Fibroblast of skin of left quadriceps (primary cell): ENCODE measurements around the gene NUDT7.

ENCODE experiments used
- DNase-seq, 2 experiments: peaks; one replicate each; pipeline ENCODE4 v3.0.0-alpha.2; 2013; ENCODE audit warnings: low read depth in 2 of 2

Gene NUDT7

GRCh38 chr16:77722309-77723107, at the start of gene NUDT7:
Gene NUDT7, plus strand, starts transcription at chr16:77722514. Its CDS starts 69 bp downstream, at chr16:77722583.
- DNase-seq, result peak; percentile 90 to 91

- no peak for DNase-seq
Measured at GRCh38 chr16:77674888-77675287, 47.4 kb upstream of the NUDT7 start.

GRCh38 chr16:77675464-77676324, 46.6 kb upstream of the NUDT7 start:
- peak; percentile 42 to 49 for DNase-seq

GRCh38 chr16:77677129-77677528, 45.2 kb upstream of the NUDT7 start:
- DNase-seq, result no peak

GRCh38 chr16:77679391-77679790, 42.9 kb upstream of the NUDT7 start:
- no peak for DNase-seq

- no peak for DNase-seq
Measured at GRCh38 chr16:77679901-77680300, 42.4 kb upstream of the NUDT7 start.

GRCh38 chr16:77680496-77680895, 41.8 kb upstream of the NUDT7 start:
- no peak for DNase-seq

GRCh38 chr16:77682586-77682985, 39.7 kb upstream of the NUDT7 start:
- DNase-seq, result no peak

- DNase-seq, result no peak
Measured at GRCh38 chr16:77683397-77684180, 38.7 kb upstream of the NUDT7 start.

GRCh38 chr16:77684181-77684526, 38.2 kb upstream of the NUDT7 start:
- DNase-seq, result no peak

- DNase-seq, result no peak
Measured at GRCh38 chr16:77686385-77686784, 35.9 kb upstream of the NUDT7 start.

- no peak for DNase-seq
Measured at GRCh38 chr16:77689971-77690370, 32.3 kb upstream of the NUDT7 start.

GRCh38 chr16:77690416-77690815, 31.9 kb upstream of the NUDT7 start:
- no peak for DNase-seq

GRCh38 chr16:77692612-77693011, 29.7 kb upstream of the NUDT7 start:
- no peak for DNase-seq

GRCh38 chr16:77696149-77696548, 26.2 kb upstream of the NUDT7 start:
- no peak for DNase-seq

- DNase-seq, result no peak
Measured at GRCh38 chr16:77700846-77701245, 21.5 kb upstream of the NUDT7 start.

- no peak for DNase-seq
Measured at GRCh38 chr16:77705351-77705750, 17.0 kb upstream of the NUDT7 start.

GRCh38 chr16:77711179-77711578, 11.1 kb upstream of the NUDT7 start:
- DNase-seq, result no peak

GRCh38 chr16:77711775-77712174, 10.5 kb upstream of the NUDT7 start:
- DNase-seq, result no peak

- DNase-seq, result no peak
Measured at GRCh38 chr16:77715145-77715544, 7.2 kb upstream of the NUDT7 start.

- DNase-seq, result no peak
Measured at GRCh38 chr16:77721752-77722308, 484 bp upstream of the NUDT7 start.

- no peak for DNase-seq
Measured at GRCh38 chr16:77723108-77723514, 797 bp downstream of the NUDT7 start.
